CD4-positive, alpha-beta T cell treated with Interleukin-4 for 4 hours (primary cell): ENCODE data around the gene PPP1R16B.
A peak's percentile ranks its signal among the peaks of the same experiment; 100 is the strongest.
"Not testable (repeated sequence)": the region's sequence is repeated elsewhere in the genome, so short reads cannot be mapped to it uniquely, and the experiment has no call there.

Source experiments
- DNase-seq: peaks from one replicate; pipeline ENCODE4 v3.0.0-alpha.2; 2020

PPP1R16B gene

GRCh38 chr20:38855356-38855755 is 49.9 kb downstream of the PPP1R16B start:
- no peak for DNase-seq

- DNase-seq, result no peak
These were observed 51.1 kb downstream of the PPP1R16B start for GRCh38 chr20:38856570-38856969.

- DNase-seq, result no peak
These were observed 52.2 kb downstream of the PPP1R16B start for GRCh38 chr20:38857703-38858102.

- peak; percentile 57 for DNase-seq
These were observed 53.7 kb downstream of the PPP1R16B start for GRCh38 chr20:38859070-38859690.

- not testable (repeated sequence) for DNase-seq
These were observed 54.4 kb downstream of the PPP1R16B start for GRCh38 chr20:38859857-38860256.

- no peak for DNase-seq
These were observed 55.5 kb downstream of the PPP1R16B start for GRCh38 chr20:38861071-38861401.

- DNase-seq, result no peak
These were observed 56.7 kb downstream of the PPP1R16B start for GRCh38 chr20:38862226-38862625.

- peak; percentile 75 for DNase-seq
These were observed 57.7 kb downstream of the PPP1R16B start for GRCh38 chr20:38863024-38863851.

GRCh38 chr20:38864662-38865061 is 59.2 kb downstream of the PPP1R16B start:
- no peak for DNase-seq

GRCh38 chr20:38866265-38867061 is 61.0 kb downstream of the PPP1R16B start:
- DNase-seq, result no peak

- no peak for DNase-seq
These were observed 61.5 kb downstream of the PPP1R16B start for GRCh38 chr20:38867062-38867359.

- peak; percentile 71 for DNase-seq
These were observed 65.4 kb downstream of the PPP1R16B start for GRCh38 chr20:38870733-38871559.

- no peak for DNase-seq
These were observed 66.1 kb downstream of the PPP1R16B start for GRCh38 chr20:38871560-38871953.

- DNase-seq, result no peak
These were observed 66.5 kb downstream of the PPP1R16B start for GRCh38 chr20:38872036-38872435.

- no peak for DNase-seq
These were observed 67.1 kb downstream of the PPP1R16B start for GRCh38 chr20:38872491-38873049.

- DNase-seq, result peak; percentile 90
These were observed 67.6 kb downstream of the PPP1R16B start for GRCh38 chr20:38873050-38873581.

GRCh38 chr20:38874460-38875174 is 69.1 kb downstream of the PPP1R16B start:
- DNase-seq, result peak; percentile 73

GRCh38 chr20:38875175-38875993 is 69.9 kb downstream of the PPP1R16B start:
- peak; percentile 88 for DNase-seq

- no peak for DNase-seq
These were observed 72.0 kb downstream of the PPP1R16B start for GRCh38 chr20:38877483-38877882.

GRCh38 chr20:38878866-38879265 is 73.4 kb downstream of the PPP1R16B start:
- no peak for DNase-seq
